NCI-H345 treated with DMSO at 0.1 percent for 48 hours (cell line): ENCODE results near the gene NRN1L.

Experiments
- DNase-seq: peaks from one replicate; lab custom pipeline; 2025; ENCODE audit not compliant: unreplicated experiment; lab: John Stamatoyannopoulos, UW

Gene NRN1L

GRCh38 chr16:67915831-67916723, 31.4 kb downstream of the NRN1L start:
- DNase-seq = no peak

- no peak for DNase-seq
Observed at GRCh38 chr16:67917140-67917851, 32.6 kb downstream of the NRN1L start.

GRCh38 chr16:67917852-67918236, 33.2 kb downstream of the NRN1L start:
- DNase-seq = no peak

GRCh38 chr16:67919622-67920221, 35.0 kb downstream of the NRN1L start:
- peak; percentile 26 for DNase-seq

- DNase-seq = no peak
Observed at GRCh38 chr16:67922221-67922620, 37.5 kb downstream of the NRN1L start.

GRCh38 chr16:67922740-67923139, 38.1 kb downstream of the NRN1L start:
- DNase-seq = peak; percentile 78

GRCh38 chr16:67923414-67924116, 38.9 kb downstream of the NRN1L start:
- peak; percentile 51 for DNase-seq

- no peak for DNase-seq
Observed at GRCh38 chr16:67924140-67924906, 39.6 kb downstream of the NRN1L start.

GRCh38 chr16:67926181-67926750, 41.6 kb downstream of the NRN1L start:
- peak; percentile 81 for DNase-seq

- no peak for DNase-seq
Observed at GRCh38 chr16:67927131-67927941, 42.7 kb downstream of the NRN1L start.

- no peak for DNase-seq
Observed at GRCh38 chr16:67928147-67928546, 43.5 kb downstream of the NRN1L start.

GRCh38 chr16:67928561-67929364, 44.1 kb downstream of the NRN1L start:
- peak; percentile 59 for DNase-seq

GRCh38 chr16:67930191-67930590, 45.5 kb downstream of the NRN1L start:
- no peak for DNase-seq

GRCh38 chr16:67930678-67931211, 46.1 kb downstream of the NRN1L start:
- DNase-seq = no peak

GRCh38 chr16:67931712-67932461, 47.2 kb downstream of the NRN1L start, which contains the start of gene CTRL:
CTRL (minus strand) TSS chr16:67931862; CDS start chr16:67931852, 10 bp downstream.
- DNase-seq = no peak

GRCh38 chr16:67932462-67932840, 47.8 kb downstream of the NRN1L start:
- no peak for DNase-seq

- DNase-seq = no peak
Observed at GRCh38 chr16:67933805-67934204, 49.1 kb downstream of the NRN1L start.
